Stimulated activated CD8-positive, alpha-beta memory T cell treated with anti-CD3 and anti-CD28 coated beads, Interleukin-7, amount 100 ng/mL, for 4 hours (primary cell): ENCODE data around the gene MIF.
"Not testable (repeated sequence)": the region's sequence is repeated elsewhere in the genome, so short reads cannot be mapped to it uniquely, and the experiment has no call there.

Source experiments
- DNase-seq, 2 donors: peaks; one replicate each; pipeline ENCODE4 v3.0.0-alpha.2; 2020; ENCODE audit warnings: low read depth in 2 of 2

MIF gene

DNA sequence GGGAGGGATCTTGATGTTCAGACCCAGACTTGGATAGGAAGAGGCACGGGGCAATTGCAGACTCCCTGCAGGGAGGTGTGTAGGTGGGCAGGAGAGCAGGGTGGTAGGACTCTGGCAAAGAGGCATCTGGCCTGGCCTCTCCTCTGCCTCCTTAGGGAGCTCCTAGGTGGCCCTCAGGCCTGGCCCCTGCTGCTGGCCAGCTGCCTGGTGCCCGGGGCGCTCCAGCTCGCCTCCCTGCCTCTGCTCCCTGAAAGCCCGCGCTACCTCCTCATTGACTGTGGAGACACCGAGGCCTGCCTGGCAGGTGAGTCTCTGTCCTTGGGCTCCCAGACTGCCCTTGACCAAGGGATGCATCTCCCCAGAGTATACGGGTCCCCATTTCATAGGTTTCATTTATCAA is 16.6 kb upstream of the MIF start:
- DNase-seq = no peak

DNA sequence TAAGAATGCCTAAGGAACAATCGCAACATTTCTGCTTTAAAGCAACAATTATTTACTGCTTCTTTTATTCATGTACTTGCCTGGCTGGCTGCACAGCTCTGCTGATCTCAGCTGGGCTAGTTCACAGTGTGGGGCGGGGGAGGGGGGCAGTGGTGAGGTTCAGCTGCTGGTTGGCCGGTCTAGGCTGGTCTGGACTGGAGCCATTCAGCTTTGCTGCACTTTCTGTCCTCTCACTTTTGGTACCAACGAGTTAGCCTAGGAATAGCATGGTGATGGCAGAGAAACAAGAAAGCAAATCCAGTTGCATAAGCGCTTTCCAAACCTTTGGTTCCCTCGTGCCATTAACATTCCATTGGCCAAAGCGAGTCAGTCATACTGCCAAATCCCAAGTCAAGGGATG is 16.0 kb upstream of the MIF start:
- DNase-seq = no peak

- no peak for DNase-seq
Observed at GRCh38 chr22:23882370-23882769, 11.8 kb upstream of the MIF start.

DNA sequence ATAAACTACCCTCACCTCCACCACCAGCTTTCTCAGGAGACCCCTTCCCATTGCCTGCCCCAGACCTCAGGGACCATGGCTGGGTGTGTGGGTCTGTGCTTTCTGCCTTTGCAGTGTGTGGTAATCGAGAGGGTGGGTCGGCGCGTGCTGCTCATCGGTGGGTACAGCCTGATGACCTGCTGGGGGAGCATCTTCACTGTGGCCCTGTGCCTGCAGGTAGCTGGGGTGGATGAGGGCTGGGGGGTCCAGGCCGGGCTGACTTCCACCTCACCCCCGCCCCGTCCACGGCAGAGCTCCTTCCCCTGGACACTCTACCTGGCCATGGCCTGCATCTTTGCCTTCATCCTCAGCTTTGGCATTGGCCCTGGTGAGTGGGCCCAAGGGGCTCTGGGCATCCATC is 10.5 kb upstream of the MIF start:
- no peak for DNase-seq

- no peak for DNase-seq
Observed at GRCh38 chr22:23884140-23884539, 10.0 kb upstream of the MIF start.

DNA sequence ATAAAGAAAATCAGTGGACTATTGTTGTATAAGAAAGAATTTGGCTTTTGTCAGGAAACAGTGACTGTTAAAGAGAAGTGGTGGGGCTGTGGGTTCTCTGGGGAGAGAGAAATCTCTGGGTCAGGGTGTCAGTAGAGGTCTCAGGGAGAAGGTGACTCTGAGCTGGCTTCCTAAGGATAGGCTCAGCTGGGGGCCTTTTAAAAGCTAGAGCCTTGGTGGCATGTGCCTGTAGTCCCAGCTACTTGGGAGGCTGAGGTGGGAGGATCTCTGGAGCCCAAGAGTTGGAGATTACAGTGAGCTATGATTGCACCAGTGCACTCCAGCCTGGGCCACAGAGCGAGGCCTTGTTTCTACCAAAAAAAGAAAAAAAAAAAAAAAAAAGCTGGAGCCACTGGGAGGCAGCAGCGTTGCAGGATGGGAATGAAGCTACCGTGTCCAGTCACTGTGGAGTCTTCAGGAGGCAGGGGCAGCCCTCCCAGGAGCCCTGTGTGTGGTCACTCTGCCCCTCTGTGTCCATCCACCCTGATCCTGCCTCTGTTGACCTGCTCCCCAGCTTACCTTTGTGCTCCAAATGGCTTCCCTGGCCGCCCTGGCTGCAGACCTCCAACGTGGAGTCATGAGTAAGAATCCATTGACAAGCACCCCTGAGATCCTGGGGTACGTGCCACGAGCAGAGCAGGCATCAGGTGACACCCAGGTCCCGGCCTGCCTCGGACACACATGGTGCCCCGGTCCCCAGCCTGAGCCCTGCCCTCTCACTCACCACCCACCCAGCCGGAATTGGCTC is 5.4 kb upstream of the MIF start:
- DNase-seq = no peak

GRCh38 chr22:23889620-23890019 is 4.6 kb upstream of the MIF start:
- no peak for DNase-seq

GRCh38 chr22:23891726-23892125 is 2.5 kb upstream of the MIF start:
- no peak for DNase-seq

DNA sequence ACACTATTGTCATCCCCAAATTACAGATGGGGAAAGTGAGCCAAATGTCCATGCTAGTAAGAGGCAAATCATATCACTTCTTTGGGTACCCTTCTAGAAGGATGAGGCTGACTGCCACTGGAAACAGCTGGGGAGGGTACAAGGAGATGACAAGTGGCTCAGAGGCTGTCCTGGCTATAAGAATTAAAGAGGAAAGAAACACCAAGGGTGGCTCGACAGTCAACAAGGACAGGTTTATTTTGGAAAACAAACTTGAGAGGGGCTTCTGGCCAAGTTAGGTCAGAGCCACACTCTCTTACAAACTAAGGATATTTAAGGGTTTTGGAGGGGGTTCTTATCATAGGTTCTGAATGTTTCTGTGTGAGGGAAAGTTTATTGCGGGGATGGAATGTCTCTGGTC is 2.1 kb upstream of the MIF start:
- DNase-seq = no peak

GRCh38 chr22:23892706-23893105 is 1.5 kb upstream of the MIF start:
- no peak for DNase-seq

DNA sequence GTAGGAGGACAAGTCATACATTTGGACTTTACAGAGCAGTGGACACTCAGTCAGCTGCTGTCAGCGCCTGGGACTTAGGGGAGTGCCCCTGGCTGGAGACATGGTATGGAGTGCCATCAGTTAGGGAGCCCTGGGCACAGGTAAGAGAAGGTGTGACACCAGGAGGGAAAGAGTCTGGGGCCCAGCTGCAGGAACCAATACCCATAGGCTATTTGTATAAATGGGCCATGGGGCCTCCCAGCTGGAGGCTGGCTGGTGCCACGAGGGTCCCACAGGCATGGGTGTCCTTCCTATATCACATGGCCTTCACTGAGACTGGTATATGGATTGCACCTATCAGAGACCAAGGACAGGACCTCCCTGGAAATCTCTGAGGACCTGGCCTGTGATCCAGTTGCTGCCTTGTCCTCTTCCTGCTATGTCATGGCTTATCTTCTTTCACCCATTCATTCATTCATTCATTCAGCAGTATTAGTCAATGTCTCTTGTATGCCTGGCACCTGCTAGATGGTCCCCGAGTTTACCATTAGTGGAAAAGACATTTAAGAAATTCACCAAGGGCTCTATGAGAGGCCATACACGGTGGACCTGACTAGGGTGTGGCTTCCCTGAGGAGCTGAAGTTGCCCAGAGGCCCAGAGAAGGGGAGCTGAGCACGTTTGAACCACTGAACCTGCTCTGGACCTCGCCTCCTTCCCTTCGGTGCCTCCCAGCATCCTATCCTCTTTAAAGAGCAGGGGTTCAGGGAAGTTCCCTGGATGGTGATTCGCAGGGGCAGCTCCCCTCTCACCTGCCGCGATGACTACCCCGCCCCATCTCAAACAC is 850 bp upstream of the MIF start:
- DNase-seq = no peak

- DNase-seq = peak; percentile 46 to 60
Observed at GRCh38 chr22:23894710-23895598, 771 bp downstream of the MIF start.

GRCh38 chr22:23895599-23896144 is 1.5 kb downstream of the MIF start:
- no peak for DNase-seq

GRCh38 chr22:23896166-23896522 is 2.0 kb downstream of the MIF start:
- DNase-seq = no peak

DNA sequence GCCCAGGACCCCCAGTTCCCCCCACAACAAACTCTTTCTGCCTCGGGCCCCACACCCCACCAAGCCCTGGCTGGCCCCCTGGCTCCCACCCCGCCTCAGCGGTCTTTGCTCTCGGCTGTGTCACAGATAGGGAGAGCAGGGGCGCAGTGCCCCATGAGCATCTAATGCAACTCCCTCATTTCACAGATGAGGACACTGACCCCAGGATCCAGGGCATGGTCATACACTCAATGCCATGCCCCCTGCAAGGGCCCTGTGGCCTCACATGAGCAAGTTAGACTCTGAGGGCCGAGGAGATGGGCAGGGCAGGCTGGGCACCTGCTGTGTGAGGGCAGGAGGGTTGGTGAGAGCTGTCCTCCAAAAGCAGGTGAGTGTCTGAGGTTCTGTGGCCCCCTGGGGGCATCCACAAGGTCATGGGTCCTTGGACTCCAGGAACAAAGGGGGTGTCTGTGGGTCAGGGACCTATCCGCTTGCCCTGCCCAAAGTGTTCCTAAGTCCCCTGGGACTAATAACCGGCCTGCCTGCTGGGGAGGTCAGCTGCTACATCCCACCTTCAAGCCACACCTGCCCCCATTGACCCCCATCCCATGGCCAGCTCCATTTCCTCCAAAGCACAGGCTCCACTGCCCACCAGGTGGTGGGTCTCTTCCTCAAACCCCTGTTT is 2.5 kb downstream of the MIF start:
- DNase-seq = no peak

- DNase-seq = no peak
Observed at GRCh38 chr22:23897320-23897719, 3.1 kb downstream of the MIF start.

- no peak for DNase-seq
Observed at GRCh38 chr22:23898006-23898974, 4.1 kb downstream of the MIF start.

GRCh38 chr22:23899042-23899745 is 5.0 kb downstream of the MIF start:
- DNase-seq = no peak

DNA sequence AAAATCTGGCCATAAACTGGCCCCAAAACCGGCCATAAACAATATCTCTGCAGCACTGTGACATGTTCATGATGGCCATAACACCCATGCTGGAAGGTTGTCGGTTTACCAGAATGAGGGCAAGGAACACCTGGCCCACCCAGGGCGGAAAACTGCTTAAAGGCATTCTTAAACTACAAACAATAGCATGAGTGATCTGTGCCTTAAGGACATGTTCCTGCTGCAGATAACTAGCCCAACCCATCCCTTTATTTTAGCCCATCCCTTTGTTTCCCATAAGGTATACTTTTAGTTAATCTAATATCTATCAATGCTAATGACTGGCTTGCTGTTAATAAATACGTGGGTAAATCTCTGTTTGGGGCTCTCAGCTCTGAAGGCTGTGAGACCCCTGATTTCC is 6.0 kb downstream of the MIF start:
- not testable (repeated sequence) for DNase-seq

DNA sequence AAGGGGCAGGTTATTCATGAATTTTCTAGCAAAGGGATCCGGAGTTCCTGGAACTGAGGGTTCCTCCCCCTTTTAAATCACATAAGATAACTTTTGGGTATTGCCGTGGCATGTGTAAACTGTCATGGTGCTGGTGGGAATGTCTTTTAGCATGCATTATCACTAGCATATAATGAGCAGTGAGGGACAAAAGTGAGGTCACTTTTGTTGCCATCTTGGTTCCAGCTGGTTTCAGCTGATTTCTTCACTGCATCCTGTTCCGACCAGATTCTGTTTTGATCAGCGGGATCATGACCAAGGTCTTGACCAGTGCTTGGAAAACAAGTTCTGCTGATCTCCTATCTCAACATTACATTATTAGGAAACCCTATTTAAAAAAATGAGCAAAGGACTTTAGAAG is 7.4 kb downstream of the MIF start:
- DNase-seq = no peak
